WTC11 (cell line): ENCODE data around the gene APOL3.

Source experiments
- ATF1 ChIP-seq: sonication (generic); formaldehyde crosslinking; IDR thresholded peaks from 2 replicates; pipeline ENCODE4 v1.8.1; 2023; ENCODE audit warnings: mild to moderate bottlenecking, moderate library complexity, missing genetic modification reagents
- CTCF ChIP-seq: fragments of 200-600 bp; IDR thresholded peaks from 2 replicates; pipeline ENCODE4 v1.8.0; 2022; ENCODE audit warnings: antibody characterized with exemption
- GABPB1 ChIP-seq: sonication (generic); formaldehyde crosslinking; IDR thresholded peaks from 2 replicates; pipeline ENCODE4 v1.8.1; 2023; ENCODE audit warnings: mild to moderate bottlenecking, missing genetic modification reagents
- GTF2I ChIP-seq: fragments of 250-450 bp; sonication (Bioruptor Pico); conservative IDR thresholded peaks from 2 replicates; pipeline ENCODE4 v1.4.0; 2021; ENCODE audit warnings: mild to moderate bottlenecking
- MAX ChIP-seq: sonication (generic); formaldehyde crosslinking; IDR thresholded peaks from 2 replicates; pipeline ENCODE4 v1.8.0; 2022; ENCODE audit warnings: mild to moderate bottlenecking, missing genetic modification reagents
- NR2C2 ChIP-seq: sonication (generic); formaldehyde crosslinking; IDR thresholded peaks from 2 replicates; pipeline ENCODE4 v1.8.0; 2022; ENCODE audit warnings: mild to moderate bottlenecking, missing genetic modification reagents
- RORB ChIP-seq: fragments of 250-450 bp; sonication (Bioruptor Pico); IDR thresholded peaks from 2 replicates; pipeline ENCODE4 v1.9.0; 2021; ENCODE audit warnings: mild to moderate bottlenecking
- SMAD3 ChIP-seq: sonication (generic); formaldehyde crosslinking; IDR thresholded peaks from 2 replicates; pipeline ENCODE4 v1.8.0; 2022; ENCODE audit warnings: missing genetic modification reagents, mild to moderate bottlenecking, borderline replicate concordance
- SP1 ChIP-seq: sonication (generic); formaldehyde crosslinking; conservative IDR thresholded peaks from 2 replicates; pipeline ENCODE4 v1.8.1; 2022; ENCODE audit warnings: missing genetic modification reagents
- USF2 ChIP-seq: sonication (generic); formaldehyde crosslinking; IDR thresholded peaks from 2 replicates; pipeline ENCODE4 v1.8.1; 2023; ENCODE audit warnings: mild to moderate bottlenecking, missing genetic modification reagents, moderate library complexity
- ZNF317 ChIP-seq: sonication (generic); formaldehyde crosslinking; IDR thresholded peaks from 2 replicates; pipeline ENCODE4 v1.8.1; 2023; ENCODE audit warnings: low read depth, mild to moderate bottlenecking, moderate library complexity, missing genetic modification reagents, borderline replicate concordance
- TF ChIP-seq, protein P1 (sequence below): fragments of 250-450 bp; sonication (Bioruptor Pico); IDR thresholded peaks from 2 replicates; pipeline ENCODE4 v2.1.2; 2022; ENCODE audit warnings: mild to moderate bottlenecking, moderate library complexity
- TF ChIP-seq, protein P2 (sequence below): sonication (generic); formaldehyde crosslinking; IDR thresholded peaks from 2 replicates; pipeline ENCODE4 v1.8.0; 2022; ENCODE audit warnings: mild to moderate bottlenecking, missing genetic modification reagents
- TF ChIP-seq, protein P3 (sequence below): sonication (generic); formaldehyde crosslinking; IDR thresholded peaks from 2 replicates; pipeline ENCODE4 v1.8.1; 2023; ENCODE audit warnings: mild to moderate bottlenecking, missing genetic modification reagents

DNA sequence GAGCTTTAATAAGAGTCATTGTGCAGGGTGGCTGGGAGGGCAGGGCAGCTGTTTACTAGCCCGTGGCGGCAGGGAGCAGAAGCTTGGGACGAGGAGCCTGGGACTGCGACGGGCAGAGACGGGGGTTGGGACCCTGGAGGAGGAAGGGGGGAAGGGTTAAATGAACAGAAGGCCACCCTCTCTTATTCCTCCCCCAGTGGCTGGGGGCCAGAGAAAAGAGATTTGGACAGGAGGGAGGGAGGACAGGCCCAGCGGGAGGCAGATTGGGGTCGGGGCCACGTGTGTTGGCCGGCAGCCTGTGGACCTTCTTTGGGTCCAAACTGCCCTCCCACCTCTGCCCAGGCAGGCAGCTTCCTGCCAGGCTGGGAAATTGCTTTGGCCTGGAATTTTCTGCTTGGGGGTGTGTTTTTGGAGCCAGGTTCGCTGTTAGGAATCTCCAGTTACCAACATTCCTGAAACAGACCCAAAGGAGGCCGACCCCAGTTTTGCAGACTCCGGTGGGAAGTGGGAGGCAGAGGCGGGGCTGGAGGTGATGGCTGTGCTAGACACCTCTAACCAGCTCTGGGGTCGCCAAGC, 50.2 kb downstream of the APOL3 start:
- TF ChIP-seq SP1 (CRISPR knock-in tag) (no peak), MAX (CRISPR knock-in tag) (no peak), CTCF (no peak), RORB (no peak), GTF2I (CRISPR knock-in tag) (no peak), GABPB1 (no peak), USF2 (CRISPR knock-in tag) (no peak), ATF1 (no peak), SMAD3 (CRISPR knock-in tag) (no peak), NR2C2 (no peak), ZNF317 (CRISPR knock-in tag) (no peak)
- TF ChIP-seq, protein P1, sequence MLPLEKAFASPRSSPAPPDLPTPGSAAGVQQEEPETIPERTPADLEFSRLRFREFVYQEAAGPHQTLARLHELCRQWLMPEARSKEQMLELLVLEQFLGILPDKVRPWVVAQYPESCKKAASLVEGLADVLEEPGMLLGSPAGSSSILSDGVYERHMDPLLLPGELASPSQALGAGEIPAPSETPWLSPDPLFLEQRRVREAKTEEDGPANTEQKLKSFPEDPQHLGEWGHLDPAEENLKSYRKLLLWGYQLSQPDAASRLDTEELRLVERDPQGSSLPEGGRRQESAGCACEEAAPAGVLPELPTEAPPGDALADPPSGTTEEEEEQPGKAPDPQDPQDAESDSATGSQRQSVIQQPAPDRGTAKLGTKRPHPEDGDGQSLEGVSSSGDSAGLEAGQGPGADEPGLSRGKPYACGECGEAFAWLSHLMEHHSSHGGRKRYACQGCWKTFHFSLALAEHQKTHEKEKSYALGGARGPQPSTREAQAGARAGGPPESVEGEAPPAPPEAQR (CRISPR knock-in tag), result no peak
- TF ChIP-seq, protein P2, sequence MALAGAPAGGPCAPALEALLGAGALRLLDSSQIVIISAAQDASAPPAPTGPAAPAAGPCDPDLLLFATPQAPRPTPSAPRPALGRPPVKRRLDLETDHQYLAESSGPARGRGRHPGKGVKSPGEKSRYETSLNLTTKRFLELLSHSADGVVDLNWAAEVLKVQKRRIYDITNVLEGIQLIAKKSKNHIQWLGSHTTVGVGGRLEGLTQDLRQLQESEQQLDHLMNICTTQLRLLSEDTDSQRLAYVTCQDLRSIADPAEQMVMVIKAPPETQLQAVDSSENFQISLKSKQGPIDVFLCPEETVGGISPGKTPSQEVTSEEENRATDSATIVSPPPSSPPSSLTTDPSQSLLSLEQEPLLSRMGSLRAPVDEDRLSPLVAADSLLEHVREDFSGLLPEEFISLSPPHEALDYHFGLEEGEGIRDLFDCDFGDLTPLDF (CRISPR knock-in tag), result no peak
- TF ChIP-seq, protein P3, sequence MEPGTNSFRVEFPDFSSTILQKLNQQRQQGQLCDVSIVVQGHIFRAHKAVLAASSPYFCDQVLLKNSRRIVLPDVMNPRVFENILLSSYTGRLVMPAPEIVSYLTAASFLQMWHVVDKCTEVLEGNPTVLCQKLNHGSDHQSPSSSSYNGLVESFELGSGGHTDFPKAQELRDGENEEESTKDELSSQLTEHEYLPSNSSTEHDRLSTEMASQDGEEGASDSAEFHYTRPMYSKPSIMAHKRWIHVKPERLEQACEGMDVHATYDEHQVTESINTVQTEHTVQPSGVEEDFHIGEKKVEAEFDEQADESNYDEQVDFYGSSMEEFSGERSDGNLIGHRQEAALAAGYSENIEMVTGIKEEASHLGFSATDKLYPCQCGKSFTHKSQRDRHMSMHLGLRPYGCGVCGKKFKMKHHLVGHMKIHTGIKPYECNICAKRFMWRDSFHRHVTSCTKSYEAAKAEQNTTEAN (CRISPR knock-in tag), result no peak
